DND-41 (cell line): ENCODE data around the gene UBL3.

ENCODE experiments used
- ATAC-seq: fragments of 200-7000 bp; cut with Tn5 transposase; 3 replicates; pipeline ENCODE4 v1.9.1; 2021; ENCODE audit warnings: low read depth; ENCODE audit not compliant: insufficient read depth
- DNase-seq: peaks from one replicate; pipeline ENCODE4 v3.0.0-alpha.2; 2020
- H2AFZ ChIP-seq: 2 replicates; pipeline ENCODE4 v1.6.0; 2012; ENCODE audit warnings: low read depth, low read length
- H3K27ac ChIP-seq: 2 replicates; pipeline ENCODE4 v1.5.1; 2012; ENCODE audit warnings: low read length, inconsistent platforms
- H3K27me3 ChIP-seq: fragments of 200-600 bp; sonication (generic); 2 replicates; pipeline ENCODE4 v1.6.0; 2012; ENCODE audit warnings: low read length, mild to moderate bottlenecking, inconsistent platforms; ENCODE audit not compliant: insufficient read depth, poor library complexity
- H3K36me3 ChIP-seq: 2 replicates; pipeline ENCODE4 v1.5.1; 2012; ENCODE audit warnings: low read length, inconsistent platforms; ENCODE audit not compliant: insufficient read depth
- H3K4me1 ChIP-seq: 2 replicates; pipeline ENCODE4 v1.5.1; 2012; ENCODE audit warnings: mild to moderate bottlenecking, low read length; ENCODE audit not compliant: insufficient read depth
- H3K4me2 ChIP-seq: 2 replicates; pipeline ENCODE4 v1.6.0; 2012; ENCODE audit warnings: mild to moderate bottlenecking, moderate library complexity, low read length, inconsistent platforms; ENCODE audit not compliant: insufficient read depth
- H3K4me3 ChIP-seq, 2 experiments: fragments of 200-600 bp in 1 of 2; shearing (Covaris generic) in 1 of 2; 2 replicates each; pipeline ENCODE4 v1.5.1; 2012 to 2016; ENCODE audit warnings: inconsistent platforms in 2 of 2, low read length in 2 of 2, mild to moderate bottlenecking in 2 of 2, low read depth in 1 of 2, moderate library complexity in 1 of 2
- H3K79me2 ChIP-seq: 2 replicates; pipeline ENCODE4 v1.6.0; 2012; ENCODE audit warnings: low read length, inconsistent platforms; ENCODE audit not compliant: insufficient read depth
- H3K9ac ChIP-seq: 2 replicates; pipeline ENCODE4 v1.6.0; 2012; ENCODE audit warnings: low read depth, mild to moderate bottlenecking, inconsistent platforms, low read length, moderate library complexity
- H3K9me3 ChIP-seq: 2 replicates; pipeline ENCODE4 v1.5.1; 2012; ENCODE audit warnings: low read length, moderate library complexity, mild to moderate bottlenecking, inconsistent platforms; ENCODE audit not compliant: insufficient read depth, severe bottlenecking
- H4K20me1 ChIP-seq: 2 replicates; pipeline ENCODE4 v1.6.0; 2012; ENCODE audit warnings: low read length; ENCODE audit not compliant: insufficient read depth
- EZH2 ChIP-seq: IDR thresholded peaks from 3 replicates; pipeline ENCODE4 v1.6.1; 2012; ENCODE audit warnings: borderline replicate concordance, low read depth, mild to moderate bottlenecking, moderate library complexity, low read length, inconsistent platforms; ENCODE audit not compliant: severe bottlenecking
- TF ChIP-seq, protein P1 (sequence below): IDR thresholded peaks from 2 replicates; pipeline ENCODE4 v1.5.1; 2012; ENCODE audit warnings: borderline replicate concordance, low read length, moderate library complexity, mild to moderate bottlenecking; ENCODE audit not compliant: poor library complexity, severe bottlenecking; ENCODE audit errors: extremely low read depth

UBL3 gene

DNA sequence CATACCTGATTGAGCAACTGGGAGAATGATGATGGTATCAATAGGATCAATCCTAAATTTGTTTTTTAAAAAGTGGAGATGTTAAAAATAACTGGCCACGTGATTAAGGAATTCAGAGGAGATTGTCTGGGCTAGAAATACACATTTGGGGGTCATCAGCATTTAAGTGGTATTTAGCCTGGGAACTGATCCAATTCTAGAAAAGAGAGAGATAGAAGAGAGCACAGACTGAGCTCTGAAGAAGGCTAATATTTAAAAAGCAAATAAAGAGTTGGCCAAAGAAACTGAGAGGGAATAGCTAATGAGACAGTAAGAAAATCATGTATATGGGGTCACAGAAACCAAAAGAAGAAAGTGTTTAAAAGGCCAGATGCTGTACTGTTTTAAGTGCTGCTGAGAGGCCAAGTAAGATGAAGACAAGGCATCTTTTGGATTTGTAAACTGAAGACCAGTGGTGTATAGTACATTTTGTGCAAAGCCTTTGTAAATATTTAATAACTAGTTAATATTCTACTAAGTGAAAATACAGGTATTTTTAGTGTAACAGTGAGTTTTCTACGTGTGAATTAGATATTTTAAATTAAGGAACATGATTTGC is 40.2 kb downstream of the UBL3 start:
- ATAC-seq (no peak), DNase-seq (no peak)
- no peak overlapping the region for H2AFZ ChIP-seq
- no peaks in the 10 kb centered on the region for H3K79me2 ChIP-seq
- no peaks in the 10 kb centered on the region for H3K27me3 ChIP-seq
- TF ChIP-seq, protein P1, sequence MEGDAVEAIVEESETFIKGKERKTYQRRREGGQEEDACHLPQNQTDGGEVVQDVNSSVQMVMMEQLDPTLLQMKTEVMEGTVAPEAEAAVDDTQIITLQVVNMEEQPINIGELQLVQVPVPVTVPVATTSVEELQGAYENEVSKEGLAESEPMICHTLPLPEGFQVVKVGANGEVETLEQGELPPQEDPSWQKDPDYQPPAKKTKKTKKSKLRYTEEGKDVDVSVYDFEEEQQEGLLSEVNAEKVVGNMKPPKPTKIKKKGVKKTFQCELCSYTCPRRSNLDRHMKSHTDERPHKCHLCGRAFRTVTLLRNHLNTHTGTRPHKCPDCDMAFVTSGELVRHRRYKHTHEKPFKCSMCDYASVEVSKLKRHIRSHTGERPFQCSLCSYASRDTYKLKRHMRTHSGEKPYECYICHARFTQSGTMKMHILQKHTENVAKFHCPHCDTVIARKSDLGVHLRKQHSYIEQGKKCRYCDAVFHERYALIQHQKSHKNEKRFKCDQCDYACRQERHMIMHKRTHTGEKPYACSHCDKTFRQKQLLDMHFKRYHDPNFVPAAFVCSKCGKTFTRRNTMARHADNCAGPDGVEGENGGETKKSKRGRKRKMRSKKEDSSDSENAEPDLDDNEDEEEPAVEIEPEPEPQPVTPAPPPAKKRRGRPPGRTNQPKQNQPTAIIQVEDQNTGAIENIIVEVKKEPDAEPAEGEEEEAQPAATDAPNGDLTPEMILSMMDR, result no peak
- no peak for TF ChIP-seq EZH2
- no peaks in the 10 kb centered on the region for H3K9me3 ChIP-seq
- no peak overlapping the region for H3K27ac ChIP-seq
- H3K4me1 ChIP-seq, result no peaks in the 10 kb centered on the region
- H3K9ac ChIP-seq, result no peak overlapping the region
- H3K4me2 ChIP-seq, result no peak overlapping the region
- H3K4me3 ChIP-seq, result no peak overlapping the region
- no peaks in the 10 kb centered on the region for H3K36me3 ChIP-seq
- no peaks in the 10 kb centered on the region for H4K20me1 ChIP-seq

DNA sequence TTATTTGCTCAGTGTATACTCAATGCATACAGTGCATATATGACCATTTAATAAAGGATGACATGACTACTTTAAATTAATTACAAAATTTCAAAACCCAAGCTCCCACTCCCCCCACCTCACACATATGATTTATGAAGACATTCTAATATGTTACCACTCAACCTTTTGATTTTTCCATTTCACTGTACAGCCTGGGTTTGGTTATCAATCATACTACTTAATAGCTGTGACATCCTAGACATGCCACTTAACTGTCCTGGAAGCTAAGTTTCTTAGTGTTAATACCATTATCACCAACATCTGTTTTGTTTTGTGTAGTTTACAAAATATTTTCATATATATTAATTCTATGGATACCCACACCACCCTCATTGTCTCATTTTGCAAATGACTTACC is 42.2 kb downstream of the UBL3 start:
- Histone ChIP-seq H4K20me1 (no peaks in the 10 kb centered on the region), H3K4me2 (no peak overlapping the region), H2AFZ (no peak overlapping the region), H3K27ac (no peak overlapping the region), H3K36me3 (no peaks in the 10 kb centered on the region), H3K4me3 (no peak overlapping the region), H3K27me3 (no peaks in the 10 kb centered on the region), H3K4me1 (no peaks in the 10 kb centered on the region), H3K9me3 (no peaks in the 10 kb centered on the region), H3K9ac (no peak overlapping the region), H3K79me2 (no peaks in the 10 kb centered on the region)
- ATAC-seq (no peak), DNase-seq (no peak)
- TF ChIP-seq, protein P1, result no peak
- TF ChIP-seq EZH2, result no peak

DNA sequence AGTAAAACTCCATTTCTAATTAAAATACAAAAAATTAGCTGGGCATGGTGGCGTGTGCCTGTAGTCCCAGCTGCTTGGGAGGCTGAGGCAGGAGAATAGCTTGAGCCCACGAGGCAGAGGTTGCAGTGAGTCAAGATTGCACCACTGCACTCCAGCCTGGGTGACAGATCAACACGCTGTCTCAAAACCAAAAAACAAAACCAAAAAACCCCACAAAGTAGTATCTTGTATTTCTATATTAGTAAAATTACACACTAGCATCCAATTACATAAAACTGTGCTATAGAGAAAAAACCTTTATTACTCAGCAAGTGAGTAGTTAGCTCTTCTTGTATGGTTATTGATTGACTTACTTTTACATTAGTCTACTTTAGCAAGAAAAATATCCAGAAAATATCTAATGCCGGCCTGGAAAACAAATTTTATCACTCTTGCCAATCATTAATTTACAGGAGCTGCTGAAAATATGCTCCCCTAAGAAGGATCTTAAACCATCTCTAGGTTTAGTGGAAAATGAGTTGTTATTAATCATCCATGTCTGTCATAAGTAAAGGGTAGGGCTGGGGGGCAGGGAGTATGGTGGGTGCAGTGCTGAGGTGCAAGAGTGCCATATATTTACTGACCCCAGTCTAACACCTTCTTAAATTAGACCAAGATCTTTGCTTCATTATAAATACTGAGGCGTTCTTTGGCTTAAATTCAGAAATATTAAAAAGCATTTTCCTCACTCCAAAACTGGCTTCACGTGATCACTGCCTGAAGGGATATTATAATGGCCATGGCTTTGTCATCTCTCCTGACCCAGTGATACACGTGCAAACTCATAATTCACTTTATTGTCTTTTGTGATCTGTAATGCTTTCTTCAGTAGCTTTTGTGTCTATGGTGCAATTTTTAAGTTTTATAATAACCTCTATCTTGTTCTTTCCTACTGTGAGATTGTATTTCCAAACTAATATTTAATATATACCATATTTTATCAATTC is 44.1 kb downstream of the UBL3 start:
- H4K20me1 ChIP-seq, result peaks cover 7% of the 10 kb centered on the region; the same call in 1 of the 2 replicates
- no peak overlapping the region for H2AFZ ChIP-seq
- no peaks in the 10 kb centered on the region for H3K27me3 ChIP-seq
- H3K9ac ChIP-seq, result no peak overlapping the region
- H3K4me2 ChIP-seq, result no peak overlapping the region
- no peaks in the 10 kb centered on the region for H3K9me3 ChIP-seq
- DNase-seq, result no peak
- ATAC-seq, result no peak
- no peaks in the 10 kb centered on the region for H3K36me3 ChIP-seq
- no peak overlapping the region for H3K4me3 ChIP-seq
- no peak for TF ChIP-seq EZH2
- TF ChIP-seq, protein P1, result no peak
- no peaks in the 10 kb centered on the region for H3K4me1 ChIP-seq
- H3K79me2 ChIP-seq, result no peaks in the 10 kb centered on the region
- no peak overlapping the region for H3K27ac ChIP-seq
